K562 (cell line): Measurements from ENCODE around the gene INS. TPM values are rescaled to one million over a fixed set of nuclear protein-coding genes. Genes with fewer than 3 reads are reported as not detected.

Source experiments
- ATAC-seq: fragments of 200-7000 bp; cut with Tn5 transposase; 3 replicates; pipeline ENCODE4 v1.9.1; 2020; ENCODE audit warnings: moderate library complexity
- BruUV-seq: library from RNA; stranded (reverse); fragments of 400-500 nt; replicated peaks from 2 replicates; lab custom pipeline; 2021; lab: Mats Ljungman, UMichigan
- CTCF ChIA-PET: fragments of 300-600 bp; formaldehyde crosslinking; extraction: SDS; loops from one replicate; lab custom pipeline; 2021; ENCODE audit warnings: low intra/inter-chr PET ratio; lab: Yijun Ruan, JAX
- POLR2A ChIA-PET: fragments of 300-600, 350-650 bp; sonication (Branson Sonifier 250); formaldehyde crosslinking; extraction: SDS; loops from one replicate; lab custom pipeline; 2021; ENCODE audit warnings: antibody characterized with exemption, inconsistent platforms; lab: Yijun Ruan, JAX
- DNase-seq, 4 experiments: peaks; one replicate each; pipeline versions ENCODE4 v3.0.0 to v3.0.0-alpha.2; 2011 to 2018; ENCODE audit warnings: low spot score in 3 of 4, mixed read lengths in 3 of 4; ENCODE audit errors: extremely low read depth in 1 of 4
- FAIRE-seq: peaks from 2 replicates; lab custom pipeline; 2011; peaks lifted over from hg19 to GRCh38; lab: Jason Lieb, UNC
- H2AFZ ChIP-seq: 2 replicates; pipeline ENCODE4 v1.6.0; 2011; ENCODE audit warnings: low read depth, low read length, control low read depth, inconsistent platforms
- H3K27ac ChIP-seq: fragments of 200-600 bp; 3 replicates; pipeline ENCODE4 v1.8.0; 2011; ENCODE audit warnings: low read depth, mild to moderate bottlenecking, control low read depth, inconsistent platforms, low read length, moderate library complexity, mixed read lengths; ENCODE audit errors: extremely low read depth
- H3K27me3 ChIP-seq, 2 experiments: fragments of 300-600 bp in 1 of 2; 2 replicates in 1 of 2; 3 replicates in 1 of 2; pipeline versions ENCODE4 v1.6.0 to v1.8.0; 2011; ENCODE audit warnings: inconsistent platforms in 2 of 2, low read length in 2 of 2, mild to moderate bottlenecking in 1 of 2, mixed read lengths in 1 of 2, moderate library complexity in 1 of 2; ENCODE audit not compliant: control insufficient read depth in 2 of 2, insufficient read depth in 2 of 2
- H3K36me3 ChIP-seq: fragments of 300-600 bp; 3 replicates; pipeline ENCODE4 v1.8.0; 2011; ENCODE audit warnings: mild to moderate bottlenecking, low read length, inconsistent platforms; ENCODE audit not compliant: control insufficient read depth, insufficient read depth
- H3K4me1 ChIP-seq, 2 experiments: fragments of 200-600 bp in 1 of 2; replicated peaks in 1 of 2; 2 replicates in 1 of 2; 3 replicates in 1 of 2; pipeline versions ENCODE4 v1.5.1 to v1.8.0; 2011; ENCODE audit warnings: inconsistent platforms in 2 of 2, low read length in 2 of 2, mild to moderate bottlenecking in 1 of 2, mixed read lengths in 1 of 2, moderate library complexity in 1 of 2; ENCODE audit not compliant: control insufficient read depth in 2 of 2, insufficient read depth in 2 of 2
- H3K4me2 ChIP-seq: 2 replicates; pipeline ENCODE4 v1.6.1; 2011; ENCODE audit warnings: low read length, control low read depth, inconsistent platforms, mixed read lengths; ENCODE audit not compliant: insufficient read depth
- H3K4me3 ChIP-seq: fragments of 200-600 bp; sonication (generic), shearing (Covaris generic); 2 replicates; pipeline ENCODE4 v1.5.1; 2016; ENCODE audit warnings: control low read depth, inconsistent platforms
- H3K79me2 ChIP-seq: fragments of 200-600 bp; 3 replicates; pipeline ENCODE4 v1.8.0; 2011; ENCODE audit warnings: low read length, inconsistent platforms; ENCODE audit not compliant: control insufficient read depth, insufficient read depth
- H3K9ac ChIP-seq, 2 experiments: 2 replicates each; pipeline versions ENCODE4 v1.6.0 to v1.6.1; 2011; ENCODE audit warnings: low read depth in 2 of 2, low read length in 2 of 2, control low read depth in 1 of 2, inconsistent platforms in 1 of 2, mild to moderate bottlenecking in 1 of 2, mixed read lengths in 1 of 2; ENCODE audit not compliant: insufficient read depth in 1 of 2
- H3K9me1 ChIP-seq: one replicate; pipeline ENCODE4 v1.6.0; 2011; ENCODE audit warnings: inconsistent platforms, mild to moderate bottlenecking, low read length, moderate library complexity; ENCODE audit not compliant: control insufficient read depth, insufficient read depth
- H3K9me3 ChIP-seq: replicated peaks from 2 replicates; pipeline ENCODE4 v1.5.1; 2011; ENCODE audit warnings: low read depth, low read length, inconsistent platforms; ENCODE audit not compliant: control insufficient read depth, insufficient read depth
- H4K20me1 ChIP-seq: replicated peaks from 2 replicates; pipeline ENCODE4 v1.6.1; 2011; ENCODE audit warnings: low read length, inconsistent platforms, mixed read lengths; ENCODE audit not compliant: control insufficient read depth, insufficient read depth
- HNRNPL ChIP-seq: fragments of 200-400 bp; formaldehyde crosslinking; IDR thresholded peaks from 2 replicates; pipeline ENCODE4 v1.6.1; 2017; ENCODE audit warnings: low read depth, mild to moderate bottlenecking, low read length
- WGBS: fragments of 100-300 bp; shearing (Covaris generic); methylation state at CpG from one replicate; pipeline ENCODE4 v1.1.6; 2016; ENCODE audit warnings: low coverage, mixed read lengths; ENCODE audit not compliant: insufficient coverage; ENCODE audit errors: missing lambda C conversion rate; 5-methylcytosine and 5-hydroxymethylcytosine counted together
- in situ Hi-C: fragments of 300-500 bp; cut with MboI; formaldehyde crosslinking; loops from 4 replicates; pipeline ENCODE4 v1.15.0; 2018; ENCODE audit warnings: inconsistent platforms, mixed read lengths
- intact Hi-C: fragments of 100-400 bp; cut with micrococcal nuclease; formaldehyde crosslinking; loops from 2 replicates; pipeline ENCODE4 v1.14.2; 2022
- polyA plus RNA-seq, 8 experiments: library from polyadenylated mRNA; depleted of rRNA in 4 of 8; stranded (reverse) in 5 of 8; unstranded in 3 of 8; fragments of >200 nt; fragmentation: Nextera tagmentation in 2 of 8; fragmentation: Illumina TruSeq in 1 of 8; extraction: Ambion mirVana in 2 of 8; extraction: Trizol in 1 of 8; gene quantifications; 2 replicates each; pipeline versions ENCODE4 v1.2.1 to v1.2.3, GENCODE V29; 2011 to 2014; ENCODE audit warnings: inconsistent platforms in 1 of 8, missing spikeins in 1 of 8
- total RNA-seq, 7 experiments: library from RNA; depleted of rRNA in 6 of 7; stranded (reverse); fragments of >200 nt in 6 of 7; fragmentation: Illumina TruSeq in 2 of 7; extraction: Trizol in 2 of 7; gene quantifications; 2 replicates each; pipeline versions ENCODE4 v1.2.1 to v1.2.3, GENCODE V29; 2011 to 2021; ENCODE audit warnings: low replicate concordance in 1 of 7
- TF ChIP-seq, protein P1 (sequence below): sonication (generic); formaldehyde crosslinking; IDR thresholded peaks from 2 replicates; pipeline ENCODE4 v1.8.0; 2022; ENCODE audit warnings: missing genetic modification reagents, mild to moderate bottlenecking, borderline replicate concordance

Gene INS
- total and polyA plus RNA-seq, 9 of the 15 experiments (the other 6 are each of a cell fraction or from before 2014, with no cell fraction given), result not detected

DNA sequence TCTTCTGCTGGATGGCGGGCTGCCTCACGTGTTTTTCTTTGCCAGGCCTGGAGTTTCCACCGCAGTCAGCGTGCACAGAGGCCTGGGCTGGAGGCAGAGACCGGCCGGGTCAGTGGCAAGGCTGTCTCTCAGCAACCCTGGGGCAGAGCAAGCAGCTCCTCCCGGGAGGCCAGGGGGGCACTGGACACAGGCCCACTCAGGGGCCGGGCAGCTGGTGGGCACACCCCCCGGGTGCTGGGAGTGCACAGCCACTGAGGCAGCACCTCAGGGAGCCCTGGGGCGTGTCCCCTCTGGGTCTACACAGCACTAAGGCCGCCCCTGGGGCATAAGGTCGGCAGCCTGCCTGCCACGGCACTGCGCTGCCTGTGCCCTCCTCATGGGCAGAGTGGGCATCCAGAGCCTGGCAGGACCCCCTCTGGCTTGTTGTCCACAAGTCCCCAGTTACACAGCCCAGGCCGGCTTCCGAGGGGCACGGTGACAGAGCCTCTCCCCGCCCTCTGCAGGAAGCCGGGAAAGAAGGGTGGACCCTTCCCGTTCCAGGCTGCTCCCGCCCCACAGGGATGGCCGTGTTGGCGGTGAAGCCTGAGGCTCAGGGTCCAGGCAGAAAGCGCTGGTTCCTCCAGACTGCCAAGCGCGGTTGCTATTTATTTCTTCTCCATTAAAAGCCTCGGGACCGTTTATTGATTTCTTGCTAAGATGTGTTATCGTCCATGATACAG is 29.1 kb upstream of the INS start:
- TF ChIP-seq HNRNPL, result peak; percentile 37; the same call in 1 of the 2 replicates
- TF ChIP-seq, protein P1, sequence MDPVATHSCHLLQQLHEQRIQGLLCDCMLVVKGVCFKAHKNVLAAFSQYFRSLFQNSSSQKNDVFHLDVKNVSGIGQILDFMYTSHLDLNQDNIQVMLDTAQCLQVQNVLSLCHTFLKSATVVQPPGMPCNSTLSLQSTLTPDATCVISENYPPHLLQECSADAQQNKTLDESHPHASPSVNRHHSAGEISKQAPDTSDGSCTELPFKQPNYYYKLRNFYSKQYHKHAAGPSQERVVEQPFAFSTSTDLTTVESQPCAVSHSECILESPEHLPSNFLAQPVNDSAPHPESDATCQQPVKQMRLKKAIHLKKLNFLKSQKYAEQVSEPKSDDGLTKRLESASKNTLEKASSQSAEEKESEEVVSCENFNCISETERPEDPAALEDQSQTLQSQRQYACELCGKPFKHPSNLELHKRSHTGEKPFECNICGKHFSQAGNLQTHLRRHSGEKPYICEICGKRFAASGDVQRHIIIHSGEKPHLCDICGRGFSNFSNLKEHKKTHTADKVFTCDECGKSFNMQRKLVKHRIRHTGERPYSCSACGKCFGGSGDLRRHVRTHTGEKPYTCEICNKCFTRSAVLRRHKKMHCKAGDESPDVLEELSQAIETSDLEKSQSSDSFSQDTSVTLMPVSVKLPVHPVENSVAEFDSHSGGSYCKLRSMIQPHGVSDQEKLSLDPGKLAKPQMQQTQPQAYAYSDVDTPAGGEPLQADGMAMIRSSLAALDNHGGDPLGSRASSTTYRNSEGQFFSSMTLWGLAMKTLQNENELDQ (CRISPR knock-in tag), result no peak
- POLR2A ChIA-PET, result no interaction called here

More for the DNA sequence above, 29.1 kb upstream of the INS start:
- no TSS peak for BruUV-seq
- peaks cover 2 to 51% of the 10 kb centered on the region in 2 experiments; a peak in 3 of 5 replicates for H3K4me1 ChIP-seq
- H3K79me2 ChIP-seq, result no peaks in the 10 kb centered on the region
- 9% methylated on average over 26 of the region's 29 CpGs for WGBS
- peaks cover 15 to 70% of the 10 kb centered on the region in 2 experiments; a peak in 4 of 5 replicates for H3K27me3 ChIP-seq
- H3K9me1 ChIP-seq, result peaks cover 5% of the 10 kb centered on the region
- H3K9ac ChIP-seq, result no peak overlapping the region
- no peak overlapping the region for H3K4me2 ChIP-seq
- CTCF ChIA-PET, result interaction anchor here (0.5 kb wide), 1 partner anchor 272 kb away, joined by 3 read pairs; no protein-coding TSS in a partner anchor
- no peak overlapping the region for H3K27ac ChIP-seq
- no peak for FAIRE-seq
- H2AFZ ChIP-seq, result no peak overlapping the region
- no peak for DNase-seq
- no peaks in the 10 kb centered on the region for H3K9me3 ChIP-seq
- H4K20me1 ChIP-seq, result peaks cover 14% of the 10 kb centered on the region
- H3K4me3 ChIP-seq, result no peak overlapping the region
- in situ Hi-C loops, result no loop called here
- intact Hi-C loops, result loop anchor here (10.0 kb wide), 1 partner anchor 345 kb away; no protein-coding TSS in a partner anchor
- ATAC-seq, result no peak
- H3K36me3 ChIP-seq, result no peaks in the 10 kb centered on the region
